H1 (cell line): ENCODE measurements around the gene CYP4F3. TPM values are rescaled to one million over a fixed set of nuclear protein-coding genes. Genes with fewer than 3 reads are reported as not detected.

Experiments
- CTCF ChIA-PET: fragments of 300-600 bp; sonication (Branson Sonifier 250); formaldehyde crosslinking; loops from one replicate; lab custom pipeline; 2021; ENCODE audit not compliant: partially characterized antibody; lab: Charles Lee
- POLR2A ChIA-PET: fragments of 300-600 bp; sonication (Branson Sonifier 250); formaldehyde crosslinking; loops from one replicate; lab custom pipeline; 2021; ENCODE audit warnings: inconsistent platforms; ENCODE audit not compliant: partially characterized antibody; lab: Charles Lee
- DNase-seq, 2 experiments: peaks; one replicate each; pipeline versions ENCODE4 v3.0.0 to v3.0.0-alpha.2; 2010 to 2022; ENCODE audit warnings: low spot score in 2 of 2, low read depth in 1 of 2, mixed read lengths in 1 of 2
- FAIRE-seq: peaks from 2 replicates; lab custom pipeline; 2011; peaks lifted over from hg19 to GRCh38; lab: Jason Lieb, UNC
- H2AFZ ChIP-seq: 2 replicates; pipeline ENCODE4 v1.8.1; 2012; ENCODE audit warnings: low read length, inconsistent platforms
- H2AK5ac ChIP-seq: 2 replicates; pipeline ENCODE4 v1.6.1; 2013; ENCODE audit warnings: low read depth, low read length
- H2BK120ac ChIP-seq: replicated peaks from 2 replicates; pipeline ENCODE3; 2013; ENCODE audit warnings: low read depth, low read length, inconsistent platforms
- H2BK12ac ChIP-seq: 2 replicates; pipeline ENCODE4 v1.6.1; 2013; ENCODE audit warnings: low read depth, low read length
- H2BK15ac ChIP-seq: 2 replicates; pipeline ENCODE4 v1.6.1; 2013; ENCODE audit warnings: low read length
- H2BK20ac ChIP-seq: 2 replicates; pipeline ENCODE4 v1.6.1; 2013; ENCODE audit warnings: low read length
- H2BK5ac ChIP-seq: 2 replicates; pipeline ENCODE4 v1.6.1; 2013; ENCODE audit warnings: low read depth, low read length
- H3K14ac ChIP-seq: 2 replicates; pipeline ENCODE4 v1.6.1; 2013; ENCODE audit warnings: inconsistent platforms; ENCODE audit not compliant: insufficient read length
- H3K18ac ChIP-seq: 2 replicates; pipeline ENCODE4 v1.6.1; 2013; ENCODE audit warnings: low read length; ENCODE audit errors: extremely low read depth
- H3K23ac ChIP-seq: 2 replicates; pipeline ENCODE4 v1.6.1; 2013; ENCODE audit warnings: inconsistent platforms; ENCODE audit not compliant: insufficient read length
- H3K23me2 ChIP-seq: 2 replicates; pipeline ENCODE4 v1.6.1; 2013; ENCODE audit warnings: low read depth, low read length
- H3K27ac ChIP-seq: 2 replicates; pipeline ENCODE4 v1.6.1; 2011; ENCODE audit warnings: low read depth, low read length, inconsistent platforms
- H3K27me3 ChIP-seq, 4 experiments: replicated peaks in 1 of 4; 1 replicate in 1 of 4; 2 replicates in 3 of 4; pipeline versions ENCODE4 v1.6.1 to v1.8.1; 2011 to 2013; ENCODE audit warnings: low read length in 3 of 4, mild to moderate bottlenecking in 3 of 4, inconsistent platforms in 2 of 4, mixed read lengths in 2 of 4, moderate library complexity in 1 of 4; ENCODE audit not compliant: control insufficient read depth in 3 of 4, insufficient read depth in 3 of 4; ENCODE audit errors: extremely low read depth in 1 of 4
- H3K36me3 ChIP-seq, 4 experiments: 2 replicates each; pipeline versions ENCODE4 v1.6.1 to v1.8.1; 2011 to 2013; ENCODE audit warnings: mild to moderate bottlenecking in 4 of 4, low read length in 3 of 4, moderate library complexity in 2 of 4, control low read depth in 1 of 4, inconsistent platforms in 1 of 4; ENCODE audit not compliant: insufficient read depth in 4 of 4, control insufficient read depth in 2 of 4
- H3K4ac ChIP-seq: replicated peaks from 2 replicates; pipeline ENCODE3; 2013; ENCODE audit warnings: low read length, low read depth, mixed read lengths, inconsistent platforms; ENCODE audit not compliant: insufficient read length
- H3K4me1 ChIP-seq, 4 experiments: replicated peaks in 1 of 4; 1 replicate in 1 of 4; 2 replicates in 3 of 4; pipeline versions ENCODE4 v1.6.1 to v1.8.1; 2011 to 2013; ENCODE audit warnings: low read length in 3 of 4, inconsistent platforms in 2 of 4, mixed read lengths in 1 of 4; ENCODE audit not compliant: insufficient read depth in 4 of 4, control insufficient read depth in 3 of 4
- H3K4me2 ChIP-seq, 2 experiments: 2 replicates each; pipeline versions ENCODE4 v1.6.1 to v1.8.1; 2011 to 2013; ENCODE audit warnings: low read depth in 2 of 2, low read length in 2 of 2, control low read depth in 1 of 2, inconsistent platforms in 1 of 2, mild to moderate bottlenecking in 1 of 2; ENCODE audit not compliant: insufficient read depth in 1 of 2
- H3K4me3 ChIP-seq, 4 experiments: fragments of 200-600, 300-600 bp in 1 of 4; sonication (generic), shearing (Covaris generic), sonication (Bioruptor Twin) in 1 of 4; 2 replicates each; pipeline versions ENCODE4 v1.5.1 to v1.8.1; 2011 to 2016; ENCODE audit warnings: low read length in 4 of 4, low read depth in 3 of 4, control low read depth in 2 of 4, inconsistent platforms in 2 of 4, mild to moderate bottlenecking in 2 of 4, mixed read lengths in 1 of 4, moderate library complexity in 1 of 4; ENCODE audit not compliant: insufficient read depth in 2 of 4; ENCODE audit errors: extremely low read depth in 1 of 4
- H3K56ac ChIP-seq: replicated peaks from 2 replicates; pipeline ENCODE3; 2013; ENCODE audit warnings: low read depth, mild to moderate bottlenecking, mixed read lengths, low read length, inconsistent platforms; ENCODE audit not compliant: insufficient read length
- H3K79me1 ChIP-seq: 2 replicates; pipeline ENCODE4 v1.6.1; 2013; ENCODE audit warnings: low read depth, low read length, control low read depth
- H3K79me2 ChIP-seq, 2 experiments: 2 replicates each; pipeline versions ENCODE4 v1.6.1 to v1.8.1; 2012 to 2013; ENCODE audit warnings: low read length in 2 of 2, mild to moderate bottlenecking in 2 of 2, inconsistent platforms in 1 of 2; ENCODE audit not compliant: insufficient read depth in 2 of 2, control insufficient read depth in 1 of 2
- H3K9ac ChIP-seq, 4 experiments: replicated peaks in 1 of 4; 1 replicate in 1 of 4; 2 replicates in 3 of 4; pipeline versions ENCODE4 v1.6.1 to v1.8.1; 2011 to 2013; ENCODE audit warnings: low read depth in 3 of 4, low read length in 3 of 4, control low read depth in 2 of 4, mild to moderate bottlenecking in 2 of 4, moderate library complexity in 2 of 4, inconsistent platforms in 1 of 4; ENCODE audit errors: extremely low read depth in 1 of 4
- H3K9me3 ChIP-seq, 2 experiments: 2 replicates each; pipeline versions ENCODE4 v1.6.1 to v1.8.1; 2012 to 2013; ENCODE audit warnings: mild to moderate bottlenecking in 2 of 2, moderate library complexity in 2 of 2, control low read depth in 1 of 2, inconsistent platforms in 1 of 2, low read depth in 1 of 2, low read length in 1 of 2, mixed read lengths in 1 of 2; ENCODE audit not compliant: insufficient read depth in 2 of 2
- H4K20me1 ChIP-seq, 2 experiments: replicated peaks in 1 of 2; 2 replicates each; pipeline versions ENCODE3 to v1.8.1; 2011 to 2013; ENCODE audit warnings: inconsistent platforms in 2 of 2, low read length in 2 of 2, mild to moderate bottlenecking in 1 of 2; ENCODE audit not compliant: insufficient read depth in 2 of 2, control insufficient read depth in 1 of 2
- H4K5ac ChIP-seq: 2 replicates; pipeline ENCODE4 v1.6.1; 2013; ENCODE audit warnings: low read length, low read depth, mixed read lengths, inconsistent platforms; ENCODE audit not compliant: insufficient read length
- H4K8ac ChIP-seq: 2 replicates; pipeline ENCODE4 v1.8.0; 2013; ENCODE audit warnings: mild to moderate bottlenecking, moderate library complexity, low read length, inconsistent platforms; ENCODE audit not compliant: insufficient read depth; ENCODE audit errors: extremely low read depth
- H4K91ac ChIP-seq: replicated peaks from 2 replicates; pipeline ENCODE3; 2013; ENCODE audit warnings: low read length, mixed read lengths, inconsistent platforms; ENCODE audit not compliant: insufficient read length
- BCL11A ChIP-seq, 2 experiments: IDR thresholded peaks; one replicate each; pipeline ENCODE4 v1.6.1; 2011; ENCODE audit warnings: low read depth in 2 of 2, low read length in 2 of 2, mild to moderate bottlenecking in 2 of 2
- CEBPB ChIP-seq: IDR thresholded peaks from 2 replicates; pipeline ENCODE4 v1.6.1; 2012; ENCODE audit warnings: low read depth, low read length
- CREB1 ChIP-seq: IDR thresholded peaks from 2 replicates; pipeline ENCODE4 v1.6.1; 2012; ENCODE audit warnings: inconsistent platforms
- E2F6 ChIP-seq: IDR thresholded peaks from 2 replicates; pipeline ENCODE4 v1.6.1; 2012; ENCODE audit warnings: inconsistent platforms
- EZH2 ChIP-seq: fragments of 200-600 bp; sonication (generic); IDR thresholded peaks from 2 replicates; pipeline ENCODE4 v1.7.1; 2012; ENCODE audit warnings: low read depth, mild to moderate bottlenecking, moderate library complexity, low read length, inconsistent platforms; ENCODE audit not compliant: severe bottlenecking
- FOSL1 ChIP-seq: IDR thresholded peaks from 2 replicates; pipeline ENCODE4 v1.6.1; 2011; ENCODE audit warnings: mild to moderate bottlenecking, low read depth, low read length, moderate library complexity; ENCODE audit not compliant: insufficient read depth
- HDAC2 ChIP-seq, 2 experiments: fragments of 300-600 bp in 1 of 2; sonication (generic) in 1 of 2; IDR thresholded peaks; 2 replicates each; pipeline ENCODE4 v1.6.1; 2011 to 2012; ENCODE audit warnings: low read depth in 2 of 2, low read length in 2 of 2, mild to moderate bottlenecking in 2 of 2, moderate library complexity in 2 of 2, borderline replicate concordance in 1 of 2, inconsistent platforms in 1 of 2
- MAFK ChIP-seq: IDR thresholded peaks from 2 replicates; pipeline ENCODE4 v1.6.1; 2012; ENCODE audit warnings: low read depth, mild to moderate bottlenecking, improper control_type of control experiment, low read length
- MAX ChIP-seq: IDR thresholded peaks from 2 replicates; pipeline ENCODE4 v1.6.1; 2012; ENCODE audit warnings: inconsistent platforms
- RNF2 ChIP-seq: fragments of 200-900, 300-1000 bp; sonication (generic); IDR thresholded peaks from 2 replicates; pipeline ENCODE4 v1.7.1; 2016; ENCODE audit warnings: borderline replicate concordance, low read depth, mild to moderate bottlenecking, antibody characterized with exemption, low read length; ENCODE audit not compliant: poor library complexity, severe bottlenecking; ENCODE audit errors: missing control alignments
- RXRA ChIP-seq: IDR thresholded peaks from 2 replicates; pipeline ENCODE4 v1.6.1; 2011; ENCODE audit warnings: low read depth, mild to moderate bottlenecking, low read length, moderate library complexity; ENCODE audit not compliant: insufficient read depth
- SUZ12 ChIP-seq: fragments of 200-600 bp; sonication (generic); IDR thresholded peaks from 2 replicates; pipeline ENCODE4 v1.6.1; 2012; ENCODE audit warnings: mild to moderate bottlenecking, inconsistent platforms, low read length, moderate library complexity, mixed read lengths
- WGBS, 2 experiments: shearing (Covaris generic) in 1 of 2; methylation state at CpG; one replicate each; pipeline versions ENCODE4 v1.1.6 to v1.1.7; 2013 to 2015; ENCODE audit warnings: low lambda C conversion rate in 2 of 2, mixed read lengths in 2 of 2, inconsistent platforms in 1 of 2, low coverage in 1 of 2, missing lambda C conversion rate in 1 of 2; ENCODE audit not compliant: insufficient replicate concordance in 2 of 2, insufficient coverage in 1 of 2, insufficient read length in 1 of 2; ENCODE audit errors: extremely low coverage in 1 of 2, missing lambda C conversion rate in 1 of 2; 5-methylcytosine and 5-hydroxymethylcytosine counted together
- polyA plus RNA-seq, 7 experiments: library from polyadenylated mRNA; depleted of rRNA in 3 of 7; stranded (reverse) in 5 of 7; unstranded in 2 of 7; fragments of >200 nt in 5 of 7; fragments of 200-250 nt in 2 of 7; gene quantifications; 1 replicate in 5 of 7; 2 replicates in 1 of 7; 4 replicates in 1 of 7; pipeline versions ENCODE4 v1.2.1 to v1.2.3, GENCODE V29; 2011 to 2013; ENCODE audit warnings: missing spikeins in 2 of 7, mixed read lengths in 2 of 7
- total RNA-seq: library from RNA; stranded (reverse); fragmentation: NEBNext Ultra II Directional; extraction: Animal tissue kit (Norgen Biotek cat#: 25700); gene quantifications from 2 replicates; pipeline ENCODE4 v1.2.1, GENCODE V29; 2021

The CYP4F3 gene
- total and polyA plus RNA-seq, 2 of the 8 experiments (the other 6 are each of a cell fraction or from before 2014, with no cell fraction given): not detected

- no peak overlapping the region for H3K4me3 ChIP-seq
- WGBS, 2 experiments: 56% methylated on average over 3 of the region's 3 CpGs; no CpG with 5 or more reads in 1 of the 2 experiments
- H3K4me1 ChIP-seq: no peaks in the 10 kb centered on the region
Observed at GRCh38 chr19:15675560-15675959, 34.9 kb downstream of the CYP4F3 start.

More at GRCh38 chr19:15675560-15675959, 34.9 kb downstream of the CYP4F3 start:
- Histone ChIP-seq H2BK5ac (no peak overlapping the region), H3K14ac (no peak overlapping the region), H4K91ac (no peak overlapping the region), H3K56ac (no peak overlapping the region), H3K4me2 (no peak overlapping the region), H3K27me3 (no peaks in the 10 kb centered on the region), H3K4ac (no peak overlapping the region), H3K79me1 (no peaks in the 10 kb centered on the region), H2AK5ac (no peak overlapping the region), H3K9ac (no peak overlapping the region), H3K36me3 (no peaks in the 10 kb centered on the region), H2BK20ac (no peak overlapping the region), H4K8ac (no peak overlapping the region), H3K9me3 (peaks cover 56 to 80% of the 10 kb centered on the region in 2 experiments), H2AFZ (no peak overlapping the region), H3K18ac (no peak overlapping the region), H3K79me2 (no peaks in the 10 kb centered on the region), H3K27ac (no peak overlapping the region), H2BK120ac (no peak overlapping the region), H4K5ac (no peak overlapping the region), H2BK12ac (no peak overlapping the region), H2BK15ac (no peak overlapping the region), H4K20me1 (no peaks in the 10 kb centered on the region), H3K23me2 (no peaks in the 10 kb centered on the region; the same call in 1 of the 2 replicates), H3K23ac (no peak overlapping the region)
- TF ChIP-seq CEBPB: no peak
- TF ChIP-seq E2F6: no peak
- TF ChIP-seq MAFK: no peak
- TF ChIP-seq RXRA: no peak
- no peak for TF ChIP-seq EZH2
- TF ChIP-seq BCL11A (IDR thresholded peaks at IDR 0.05; ENCODE audit: low read depth in 2 of 2, low read length in 2 of 2): no peak
- no peak for TF ChIP-seq FOSL1
- TF ChIP-seq MAX: no peak
- TF ChIP-seq RNF2: no peak
- no peak for TF ChIP-seq CREB1
- TF ChIP-seq SUZ12: no peak
- no peak for TF ChIP-seq HDAC2 (IDR thresholded peaks at IDR 0.05; ENCODE audit: borderline replicate concordance in 1 of 2, low read depth in 2 of 2, low read length in 2 of 2)
- FAIRE-seq: no peak
- no peak for DNase-seq
- ChIA-PET CTCF (no interaction called here), POLR2A (no interaction called here)
